PC-9 (cell line): ENCODE results near the gene C3orf70.

ENCODE experiments used
- CTCF ChIP-seq: fragments of 200-600 bp; sonication (generic); conservative IDR thresholded peaks from 2 replicates; pipeline ENCODE4 v1.6.1; 2017; ENCODE audit warnings: mixed run types, antibody characterized with exemption, mild to moderate bottlenecking, moderate library complexity
- EZH2 ChIP-seq: fragments of 200-600 bp; sonication (generic); IDR thresholded peaks from 2 replicates; pipeline ENCODE4 v1.8.0; 2017; ENCODE audit warnings: antibody characterized with exemption, low read depth

- TF ChIP-seq EZH2 (no peak), CTCF (no peak)
These were observed 124.7 kb downstream of the C3orf70 start for GRCh38 chr3:185028121-185028520.
